WTC11 (cell line): ENCODE measurements around the gene PRKN.

Source experiments
- ATF2 ChIP-seq: sonication (generic); formaldehyde crosslinking; IDR thresholded peaks from 2 replicates; pipeline ENCODE4 v1.8.1; 2022; ENCODE audit warnings: low read depth, missing genetic modification reagents, borderline replicate concordance
- CREB1 ChIP-seq: sonication (generic); formaldehyde crosslinking; IDR thresholded peaks from 2 replicates; pipeline ENCODE4 v1.8.0; 2023; ENCODE audit warnings: mild to moderate bottlenecking, missing genetic modification reagents
- CTCF ChIP-seq: fragments of 200-600 bp; IDR thresholded peaks from 2 replicates; pipeline ENCODE4 v1.8.0; 2022; ENCODE audit warnings: antibody characterized with exemption
- E2F1 ChIP-seq: sonication (generic); formaldehyde crosslinking; IDR thresholded peaks from 2 replicates; pipeline ENCODE4 v1.8.0; 2022; ENCODE audit warnings: mild to moderate bottlenecking, missing genetic modification reagents
- ESRRA ChIP-seq: sonication (generic); formaldehyde crosslinking; IDR thresholded peaks from 2 replicates; pipeline ENCODE4 v1.8.1; 2022; ENCODE audit warnings: mild to moderate bottlenecking, missing genetic modification reagents, borderline replicate concordance
- JUN ChIP-seq: sonication (generic); formaldehyde crosslinking; IDR thresholded peaks from 2 replicates; pipeline ENCODE4 v1.8.0; 2023; ENCODE audit warnings: mild to moderate bottlenecking, missing genetic modification reagents
- MAX ChIP-seq: sonication (generic); formaldehyde crosslinking; IDR thresholded peaks from 2 replicates; pipeline ENCODE4 v1.8.0; 2022; ENCODE audit warnings: mild to moderate bottlenecking, missing genetic modification reagents
- NFYB ChIP-seq: sonication (generic); formaldehyde crosslinking; conservative IDR thresholded peaks from 2 replicates; pipeline ENCODE4 v1.8.0; 2022; ENCODE audit warnings: low read depth, missing genetic modification reagents
- PRDM15 ChIP-seq: sonication (generic); formaldehyde crosslinking; IDR thresholded peaks from 2 replicates; pipeline ENCODE4 v1.8.0; 2022; ENCODE audit warnings: missing genetic modification reagents
- ZNF121 ChIP-seq: sonication (generic); formaldehyde crosslinking; IDR thresholded peaks from 2 replicates; pipeline ENCODE4 v1.8.0; 2023; ENCODE audit warnings: missing genetic modification reagents
- ZNF425 ChIP-seq: fragments of 250-450 bp; sonication (Bioruptor Pico); conservative IDR thresholded peaks from 2 replicates; pipeline ENCODE4 v1.9.0; 2021; ENCODE audit warnings: mild to moderate bottlenecking

GRCh38 chr6:162772466-162772865 lies 44.9 kb upstream of the PRKN start:
- TF ChIP-seq CREB1 (CRISPR knock-in tag) (no peak), ZNF425 (CRISPR knock-in tag) (no peak), CTCF (no peak), ZNF121 (CRISPR knock-in tag) (no peak), MAX (CRISPR knock-in tag) (no peak), JUN (CRISPR knock-in tag) (no peak), NFYB (CRISPR knock-in tag) (no peak), ESRRA (no peak), ATF2 (CRISPR knock-in tag) (no peak), E2F1 (no peak), PRDM15 (no peak)
